ENCODE data around the gene MRPS31. TPM values are rescaled to one million over a fixed set of nuclear protein-coding genes. Genes with fewer than 3 reads are reported as not detected.

MRPS31 gene
- total and polyA plus RNA-seq, 12 donors, result 13.1 to 115 (median 24.9) TPM

GRCh38 chr13:40779049-40779448 is 8.1 kb upstream of the MRPS31 start:
- DNase-seq, result no peak
- H3K4me1 ChIP-seq (replicated peaks in 1 of 2), result peaks cover 5 to 12% of the 10 kb centered on the region in 2 donors
- TF ChIP-seq POLR2A (IDR thresholded peaks at IDR 0.05) (no peak), CTCF (IDR thresholded peaks at IDR 0.05) (no peak)
- 38 to 48% (median 40%) methylated on average over 4 of the region's 4 CpGs for WGBS, 4 donors
- H3K27me3 ChIP-seq, result no peaks in the 10 kb centered on the region
- H3K9me3 ChIP-seq (replicated peaks in 1 of 3), result no peaks in the 10 kb centered on the region
- intact Hi-C loops (cut with DNase I), result loop anchor here in 1 of 2 donors (10.0 kb wide), 1 partner anchor 1094 kb away; no protein-coding TSS in a partner anchor
- no peak overlapping the region for H3K4me3 ChIP-seq
- H3K36me3 ChIP-seq (replicated peaks in 1 of 2), result no peaks in the 10 kb centered on the region
- H3K27ac ChIP-seq, result no peak overlapping the region

DNA sequence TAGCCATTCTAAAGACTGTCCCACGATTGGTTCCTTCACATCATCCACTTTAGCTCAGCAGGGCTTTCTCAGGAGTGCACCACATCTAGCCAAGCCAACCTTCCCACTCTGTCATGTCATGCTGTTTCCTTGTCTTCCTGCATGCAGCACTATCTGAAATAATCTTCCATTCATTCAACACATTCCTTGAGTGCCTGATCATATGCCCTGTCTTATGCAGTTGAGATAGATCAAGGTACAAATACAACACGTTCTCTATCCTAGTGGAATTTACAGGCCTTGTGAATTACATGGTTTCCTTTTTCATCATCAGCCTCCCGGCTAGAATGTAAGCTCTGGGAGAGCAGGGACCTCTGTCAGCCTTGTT is 6.8 kb upstream of the MRPS31 start:
- DNase-seq, result no peak
- WGBS, 4 donors, result 39 to 63% (median 51%) methylated on average over 3 of the region's 3 CpGs
- no peak overlapping the region for H3K4me3 ChIP-seq
- H3K27me3 ChIP-seq, result no peaks in the 10 kb centered on the region
- intact Hi-C loops (cut with DNase I), result loop anchor here in 1 of 2 donors (10.0 kb wide), 1 partner anchor 1093 kb away; no protein-coding TSS in a partner anchor
- peaks cover 5 to 12% of the 10 kb centered on the region in 2 donors for H3K4me1 ChIP-seq (replicated peaks in 1 of 2)
- TF ChIP-seq CTCF (IDR thresholded peaks at IDR 0.05) (no peak), POLR2A (IDR thresholded peaks at IDR 0.05) (no peak)
- H3K27ac ChIP-seq, result no peak overlapping the region
- no peaks in the 10 kb centered on the region for H3K9me3 ChIP-seq (replicated peaks in 1 of 3)
- no peaks in the 10 kb centered on the region for H3K36me3 ChIP-seq (replicated peaks in 1 of 2)

DNA sequence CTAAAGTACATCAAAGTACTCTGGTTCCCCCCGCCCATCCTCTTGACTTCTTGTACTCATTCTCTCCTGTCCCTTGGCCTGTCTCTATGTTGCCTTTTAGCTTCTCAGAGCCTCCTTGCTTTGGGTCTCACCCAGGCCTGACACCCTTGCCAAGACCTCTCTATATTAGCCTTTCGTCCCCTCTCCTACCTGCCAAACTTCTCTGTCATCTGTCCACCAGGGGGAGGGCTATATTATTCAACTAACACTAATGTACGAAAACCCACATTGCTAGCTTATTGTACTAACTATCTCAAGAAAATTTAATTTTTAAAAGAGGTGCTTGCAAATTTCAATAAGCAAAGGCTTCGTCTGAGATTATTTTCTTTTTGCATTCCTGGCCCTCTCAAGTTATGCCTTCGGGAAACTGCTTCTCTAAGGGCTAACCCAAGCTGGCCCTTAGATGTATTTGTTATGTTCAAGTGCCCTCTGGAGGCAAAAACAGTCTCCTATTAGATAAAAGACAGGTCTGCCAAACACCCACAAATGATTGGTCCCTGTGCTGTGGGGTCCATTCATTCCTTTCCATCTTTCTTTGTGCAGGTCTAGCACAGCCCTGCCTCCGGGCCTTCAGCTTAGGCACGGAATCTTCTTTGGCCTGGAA is 6.3 kb upstream of the MRPS31 start:
- intact Hi-C loops (cut with DNase I), result loop anchor here in 1 of 2 donors (10.0 kb wide), 1 partner anchor 1092 kb away; no protein-coding TSS in a partner anchor
- 13 to 18% (median 16%) methylated on average over 7 of the region's 7 CpGs for WGBS, 4 donors
- H3K9me3 ChIP-seq (replicated peaks in 1 of 3), result no peaks in the 10 kb centered on the region
- peaks cover 5 to 12% of the 10 kb centered on the region in 2 donors for H3K4me1 ChIP-seq (replicated peaks in 1 of 2)
- peak overlapping the region in 2 of 4 donors; percentile 9 to 31 for H3K4me3 ChIP-seq
- peak in 5 of 7 donors; percentile 27 to 46 (median 29) for DNase-seq
- TF ChIP-seq CTCF (IDR thresholded peaks at IDR 0.05), result peak; percentile 48 to 76 (median 62)
- no peak for TF ChIP-seq POLR2A (IDR thresholded peaks at IDR 0.05)
- no peaks in the 10 kb centered on the region for H3K27me3 ChIP-seq
- no peaks in the 10 kb centered on the region for H3K36me3 ChIP-seq (replicated peaks in 1 of 2)
- H3K27ac ChIP-seq, result peak overlapping the region in 1 of 5 donors; percentile 7

- 16 to 38% (median 32%) methylated on average over 7 of the region's 7 CpGs for WGBS, 4 donors
- Histone ChIP-seq H3K36me3 (replicated peaks in 1 of 2) (no peaks in the 10 kb centered on the region), H3K27me3 (no peaks in the 10 kb centered on the region), H3K9me3 (replicated peaks in 1 of 3) (no peaks in the 10 kb centered on the region), H3K4me3 (no peak overlapping the region), H3K4me1 (replicated peaks in 1 of 2) (peaks cover 5 to 12% of the 10 kb centered on the region in 2 donors), H3K27ac (peak overlapping the region in 1 of 5 donors; percentile 7)
- DNase-seq, result peak in 1 of 7 donors; percentile 18
- TF ChIP-seq POLR2A (IDR thresholded peaks at IDR 0.05) (no peak), CTCF (IDR thresholded peaks at IDR 0.05) (no peak)
- intact Hi-C loops (cut with DNase I), result loop anchor here in 1 of 2 donors (10.0 kb wide), 1 partner anchor 1092 kb away; no protein-coding TSS in a partner anchor
These were observed 5.7 kb upstream of the MRPS31 start for GRCh38 chr13:40776681-40777165.

Data from adrenal gland (tissue), 12 donors.